CD8-positive, alpha-beta memory T cell (primary cell): ENCODE data around the gene GNPTAB. TPM values are rescaled to one million over a fixed set of nuclear protein-coding genes. Genes with fewer than 3 reads are reported as not detected.

Experiments
- CTCF ChIA-PET: fragments of 350-600 bp; sonication (Branson Sonifier 250); formaldehyde crosslinking; loops from one replicate; lab custom pipeline; 2021; ENCODE audit warnings: antibody characterized with exemption; lab: Charles Lee
- POLR2A ChIA-PET: fragments of 350-600 bp; sonication (Branson Sonifier 250); formaldehyde crosslinking; loops from one replicate; lab custom pipeline; 2021; ENCODE audit warnings: antibody characterized with exemption; lab: Charles Lee
- DNase-seq, 5 donors: peaks; one replicate each; pipeline versions ENCODE4 v3.0.0 to v3.0.0-alpha.2; 2020 to 2022; ENCODE audit warnings: mixed read lengths in 1 of 5
- H3K27ac ChIP-seq: one replicate; pipeline ENCODE4 v1.7.0; 2013; ENCODE audit warnings: low read depth, mild to moderate bottlenecking, low read length, moderate library complexity
- H3K27me3 ChIP-seq: 2 replicates; pipeline ENCODE4 v1.7.0; 2013; ENCODE audit warnings: low read length, mild to moderate bottlenecking; ENCODE audit not compliant: insufficient read depth, poor library complexity, severe bottlenecking
- H3K36me3 ChIP-seq: 2 replicates; pipeline ENCODE4 v1.7.0; 2013; ENCODE audit warnings: mild to moderate bottlenecking, low read length, moderate library complexity; ENCODE audit not compliant: insufficient read depth
- H3K4me1 ChIP-seq: 2 replicates; pipeline ENCODE4 v1.7.0; 2013; ENCODE audit warnings: mild to moderate bottlenecking, low read length, moderate library complexity; ENCODE audit not compliant: insufficient read depth
- H3K4me3 ChIP-seq: 2 replicates; pipeline ENCODE4 v1.7.0; 2013; ENCODE audit warnings: mild to moderate bottlenecking, low read length
- H3K9me3 ChIP-seq: 2 replicates; pipeline ENCODE4 v1.7.0; 2013; ENCODE audit warnings: mild to moderate bottlenecking, low read length
- H3K27ac Mint-ChIP-seq, 8 donors: one replicate each; pipeline ENCODE4 v1.8.0; 2020 to 2021; ENCODE audit warnings: mixed read lengths in 8 of 8, mild to moderate bottlenecking in 6 of 8, inconsistent platforms in 3 of 8, moderate library complexity in 3 of 8
- H3K27me3 Mint-ChIP-seq, 2 donors: one replicate each; pipeline ENCODE4 v1.8.0; 2020 to 2021; ENCODE audit warnings: mixed read lengths in 2 of 2, mild to moderate bottlenecking in 1 of 2, moderate library complexity in 1 of 2
- H3K36me3 Mint-ChIP-seq, 3 donors: one replicate each; pipeline ENCODE4 v1.8.0; 2020 to 2021; ENCODE audit warnings: mixed read lengths in 3 of 3, inconsistent platforms in 1 of 3, mild to moderate bottlenecking in 1 of 3
- H3K4me1 Mint-ChIP-seq, 3 donors: one replicate each; pipeline ENCODE4 v1.8.0; 2020 to 2021; ENCODE audit warnings: mixed read lengths in 3 of 3, inconsistent platforms in 1 of 3, mild to moderate bottlenecking in 1 of 3
- H3K4me3 Mint-ChIP-seq, 7 donors: one replicate each; pipeline ENCODE4 v1.8.0; 2020 to 2021; ENCODE audit warnings: mixed read lengths in 7 of 7, mild to moderate bottlenecking in 6 of 7, moderate library complexity in 4 of 7, inconsistent platforms in 2 of 7
- H3K9me3 Mint-ChIP-seq, 5 donors: one replicate each; pipeline ENCODE4 v1.8.0; 2020 to 2022; ENCODE audit warnings: mixed read lengths in 5 of 5, mild to moderate bottlenecking in 3 of 5, moderate library complexity in 2 of 5, inconsistent platforms in 1 of 5
- polyA plus RNA-seq: library from polyadenylated mRNA; unstranded; fragments of 300-500 nt; fragmentation: Illumina TruSeq; gene quantifications from one replicate; pipeline ENCODE4 v1.2.3, GENCODE V29; 2021
- total RNA-seq, 2 experiments: library from RNA; stranded (reverse); gene quantifications; one replicate each; pipeline ENCODE4 v1.2.3, GENCODE V29; 2021

The GNPTAB gene
- total and polyA plus RNA-seq, 3 experiments from 2014 or later = 49.7 to 64.7 (median 62.1) TPM

GRCh38 chr12:101769865-101770264 lies 60.9 kb downstream of the GNPTAB start:
- POLR2A ChIA-PET = no interaction called here

GRCh38 chr12:101768781-101769180 lies 62.0 kb downstream of the GNPTAB start:
- Mint-ChIP-seq H3K36me3 (peaks cover 0 to 87% (median 28%) of the 10 kb centered on the region in 3 donors), H3K9me3 (no peaks in the 10 kb centered on the region), H3K27me3 (no peaks in the 10 kb centered on the region), H3K27ac (peak overlapping the region in 5 of 8 donors; percentile 24 to 89 (median 52)), H3K4me3 (no peak overlapping the region), H3K4me1 (peaks cover 0 to 10% (median 1%) of the 10 kb centered on the region in 3 donors)
- Histone ChIP-seq H3K9me3 (no peaks in the 10 kb centered on the region), H3K27ac (no peak overlapping the region), H3K4me1 (no peaks in the 10 kb centered on the region), H3K27me3 (no peaks in the 10 kb centered on the region), H3K4me3 (no peak overlapping the region), H3K36me3 (peaks cover 13% of the 10 kb centered on the region)
- DNase-seq = no peak
- POLR2A ChIA-PET = no interaction called here
- CTCF ChIA-PET = interaction anchor here (1.5 to 4.5 kb wide), 4 partner anchors 9 to 71 kb away, joined by 5 to 22 read pairs (median 7); partner anchors contain the start of gene GNPTAB

More at GRCh38 chr12:101769865-101770264, 60.9 kb downstream of the GNPTAB start:
- H3K36me3 Mint-ChIP-seq = peaks cover 0 to 76% (median 23%) of the 10 kb centered on the region in 3 donors
- no peak overlapping the region for H3K4me3 Mint-ChIP-seq
- H3K27ac Mint-ChIP-seq = peak overlapping the region in 3 of 8 donors; percentile 2 to 57 (median 42)
- peaks cover 13% of the 10 kb centered on the region for H3K36me3 ChIP-seq
- no peak overlapping the region for H3K27ac ChIP-seq
- DNase-seq = no peak
- no peak overlapping the region for H3K4me3 ChIP-seq
- no peaks in the 10 kb centered on the region for H3K9me3 ChIP-seq
- no peaks in the 10 kb centered on the region for H3K9me3 Mint-ChIP-seq
- H3K27me3 ChIP-seq = no peaks in the 10 kb centered on the region
- peaks cover 0 to 7% (median 1%) of the 10 kb centered on the region in 3 donors for H3K4me1 Mint-ChIP-seq
- CTCF ChIA-PET = interaction anchor here (1.5 to 4.5 kb wide), 4 partner anchors 10 to 70 kb away, joined by 5 to 22 read pairs (median 7); partner anchors contain the start of gene GNPTAB
- no peaks in the 10 kb centered on the region for H3K27me3 Mint-ChIP-seq
- H3K4me1 ChIP-seq = no peaks in the 10 kb centered on the region

DNA sequence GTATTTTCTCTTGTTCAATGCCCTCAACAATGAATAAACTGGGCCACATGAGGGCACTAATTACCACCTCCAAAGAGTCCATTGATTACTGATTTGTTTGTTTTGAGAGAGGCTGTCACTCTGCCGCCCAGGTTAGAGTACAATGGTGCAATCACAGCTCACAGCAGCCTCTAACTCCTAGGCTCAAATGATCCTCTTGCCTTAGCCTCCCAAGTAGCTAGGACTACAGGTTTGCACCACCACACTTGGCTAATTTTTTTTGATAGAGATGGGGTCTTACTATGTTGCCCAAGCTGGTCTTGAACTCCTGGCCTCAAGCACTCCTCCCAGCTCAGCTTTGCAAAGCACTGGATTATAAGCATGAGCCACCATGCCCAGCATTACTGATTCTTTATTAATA lies 63.2 kb downstream of the GNPTAB start:
- no peaks in the 10 kb centered on the region for H3K27me3 Mint-ChIP-seq
- no peaks in the 10 kb centered on the region for H3K9me3 Mint-ChIP-seq
- H3K27ac ChIP-seq = no peak overlapping the region
- no peaks in the 10 kb centered on the region for H3K27me3 ChIP-seq
- H3K4me3 ChIP-seq = no peak overlapping the region
- CTCF ChIA-PET = interaction anchor here (1.1 to 4.5 kb wide), 2 partner anchors 58 to 73 kb away, joined by 3 to 22 read pairs; no protein-coding TSS in a partner anchor
- POLR2A ChIA-PET = no interaction called here
- H3K4me1 ChIP-seq = no peaks in the 10 kb centered on the region
- no peak overlapping the region for H3K4me3 Mint-ChIP-seq
- H3K27ac Mint-ChIP-seq = no peak overlapping the region
- H3K9me3 ChIP-seq = no peaks in the 10 kb centered on the region
- no peak for DNase-seq
- peaks cover 5 to 88% (median 32%) of the 10 kb centered on the region in 3 donors for H3K36me3 Mint-ChIP-seq
- H3K36me3 ChIP-seq = peaks cover 13% of the 10 kb centered on the region
- H3K4me1 Mint-ChIP-seq = peaks cover 0 to 5% (median 0%) of the 10 kb centered on the region in 3 donors

DNA sequence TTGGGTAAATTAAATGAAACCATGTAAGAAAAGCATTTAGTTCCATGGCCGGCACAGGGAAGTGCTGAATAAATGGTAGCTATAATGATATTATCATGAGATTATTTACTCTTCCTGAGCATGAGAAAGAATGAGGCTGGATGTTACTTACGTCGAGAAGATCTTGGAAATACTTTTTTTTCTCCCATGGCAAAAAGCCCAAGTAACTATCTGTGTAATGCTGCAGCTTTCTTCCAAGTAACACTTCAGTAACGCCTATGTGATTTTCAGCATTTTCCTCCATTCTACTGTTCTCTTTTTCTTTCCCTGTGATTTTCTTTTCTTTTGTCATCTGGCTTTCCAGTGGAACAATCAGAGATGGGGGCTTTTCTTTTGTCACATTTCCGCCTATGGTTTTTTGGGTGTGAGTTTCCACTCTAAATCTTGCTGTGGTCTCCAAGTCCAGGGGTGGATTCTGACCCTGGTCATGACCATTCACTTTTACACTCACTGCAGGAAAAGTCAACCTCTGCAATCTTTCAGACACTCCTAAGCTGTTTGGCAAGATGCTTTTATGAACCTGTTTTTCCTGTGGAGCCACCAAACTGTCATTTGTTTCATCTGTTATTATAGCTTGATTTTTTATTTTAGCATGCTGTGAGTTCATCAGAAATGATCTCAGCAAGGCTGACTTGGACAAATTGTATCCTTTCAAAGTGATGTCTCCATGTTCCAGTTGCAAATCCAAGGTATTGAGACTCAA lies 66.5 kb downstream of the GNPTAB start:
- H3K36me3 Mint-ChIP-seq = peaks cover 5 to 80% (median 27%) of the 10 kb centered on the region in 3 donors
- POLR2A ChIA-PET = no interaction called here

DNA sequence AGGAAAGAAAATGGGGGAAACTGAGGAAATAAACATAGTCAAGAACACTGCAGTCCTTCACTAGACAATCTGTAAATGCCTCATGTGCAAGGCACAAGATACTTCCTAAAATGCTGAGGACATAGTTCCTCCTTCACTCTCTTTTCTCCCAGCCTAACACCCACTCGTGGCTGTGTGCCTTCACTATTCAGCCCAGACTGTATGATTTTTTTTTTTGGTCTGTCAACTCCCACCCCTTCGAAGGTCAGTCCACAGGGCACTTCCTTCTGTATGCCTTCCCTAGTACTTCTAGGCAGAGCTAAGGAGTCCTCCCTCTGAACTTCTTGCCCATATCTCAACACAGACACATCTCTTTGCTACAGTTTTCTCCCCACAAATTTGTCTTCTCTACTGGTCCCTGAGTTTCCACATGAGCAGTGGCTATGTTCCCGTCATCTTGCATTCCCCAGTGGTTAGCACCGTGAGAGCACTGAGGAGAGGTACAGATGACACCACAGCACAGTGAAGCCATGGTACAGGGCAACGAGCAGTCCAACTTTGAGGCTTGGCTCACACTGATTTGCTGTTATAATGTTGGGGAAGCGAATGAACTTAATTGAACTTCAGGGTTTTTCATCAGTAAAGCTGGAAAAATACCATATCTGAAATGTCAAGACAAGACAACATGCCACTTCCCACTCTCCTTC lies 67.4 kb downstream of the GNPTAB start:
- Mint-ChIP-seq H3K9me3 (no peaks in the 10 kb centered on the region), H3K4me1 (peaks cover 0 to 5% (median 0%) of the 10 kb centered on the region in 3 donors), H3K4me3 (no peak overlapping the region), H3K27ac (peak overlapping the region in 3 of 8 donors; percentile 15 to 70 (median 23)), H3K36me3 (peaks cover 8 to 76% (median 24%) of the 10 kb centered on the region in 3 donors), H3K27me3 (no peaks in the 10 kb centered on the region)
- ChIA-PET POLR2A (no interaction called here), CTCF (interaction anchor here (1.1 to 1.8 kb wide), 2 partner anchors 17 to 349 kb away, joined by 4 read pairs; no protein-coding TSS in a partner anchor)
- H3K27me3 ChIP-seq = no peaks in the 10 kb centered on the region
- no peaks in the 10 kb centered on the region for H3K4me1 ChIP-seq
- no peaks in the 10 kb centered on the region for H3K9me3 ChIP-seq
- peaks cover 18% of the 10 kb centered on the region for H3K36me3 ChIP-seq
- H3K27ac ChIP-seq = no peak overlapping the region
- H3K4me3 ChIP-seq = no peak overlapping the region
- no peak for DNase-seq

More for the DNA sequence above, 66.5 kb downstream of the GNPTAB start:
- Histone ChIP-seq H3K36me3 (peaks cover 14% of the 10 kb centered on the region), H3K9me3 (no peaks in the 10 kb centered on the region), H3K27me3 (no peaks in the 10 kb centered on the region), H3K27ac (no peak overlapping the region), H3K4me3 (no peak overlapping the region), H3K4me1 (no peaks in the 10 kb centered on the region)
- Mint-ChIP-seq H3K9me3 (no peaks in the 10 kb centered on the region), H3K4me1 (peaks cover 0 to 5% (median 0%) of the 10 kb centered on the region in 3 donors), H3K27ac (peak overlapping the region in 2 of 8 donors; percentile 23 to 35), H3K4me3 (no peak overlapping the region), H3K27me3 (no peaks in the 10 kb centered on the region)
- DNase-seq = no peak
- CTCF ChIA-PET = interaction anchor here (1.1 kb wide), 2 partner anchors 17 to 349 kb away, joined by 3 to 4 read pairs; no protein-coding TSS in a partner anchor

DNA sequence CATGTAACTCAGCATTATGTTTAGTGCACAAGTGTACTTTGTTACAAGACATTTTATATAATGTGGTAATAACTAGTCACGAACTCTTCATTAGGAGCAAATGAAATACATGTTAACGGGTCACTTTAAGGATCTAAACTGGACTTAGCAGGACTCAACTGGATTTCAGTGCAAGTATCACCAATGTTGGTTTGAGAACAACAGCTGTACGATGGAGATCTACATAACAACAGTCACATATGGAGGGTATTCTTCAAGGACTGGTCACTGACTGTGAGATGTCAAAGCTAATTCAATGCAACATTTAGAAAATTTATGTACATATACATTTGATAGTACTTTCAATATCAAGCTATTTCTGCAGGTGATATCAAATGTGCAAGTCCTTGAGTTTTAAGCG lies 69.0 kb downstream of the GNPTAB start:
- H3K4me1 ChIP-seq = no peaks in the 10 kb centered on the region
- H3K4me3 Mint-ChIP-seq = no peak overlapping the region
- H3K9me3 ChIP-seq = no peaks in the 10 kb centered on the region
- H3K36me3 ChIP-seq = peaks cover 15% of the 10 kb centered on the region
- ChIA-PET POLR2A (no interaction called here), CTCF (interaction anchor here (1.8 to 3.1 kb wide), 2 partner anchors 11 to 347 kb away, joined by 4 to 13 read pairs; no protein-coding TSS in a partner anchor)
- H3K4me1 Mint-ChIP-seq = peaks cover 0 to 5% (median 0%) of the 10 kb centered on the region in 3 donors
- H3K27ac ChIP-seq = no peak overlapping the region
- H3K27me3 Mint-ChIP-seq = no peaks in the 10 kb centered on the region
- no peak for DNase-seq
- no peak overlapping the region for H3K4me3 ChIP-seq
- H3K9me3 Mint-ChIP-seq = no peaks in the 10 kb centered on the region
- H3K27ac Mint-ChIP-seq = no peak overlapping the region
- H3K27me3 ChIP-seq = no peaks in the 10 kb centered on the region
- peaks cover 8 to 71% (median 24%) of the 10 kb centered on the region in 3 donors for H3K36me3 Mint-ChIP-seq

DNA sequence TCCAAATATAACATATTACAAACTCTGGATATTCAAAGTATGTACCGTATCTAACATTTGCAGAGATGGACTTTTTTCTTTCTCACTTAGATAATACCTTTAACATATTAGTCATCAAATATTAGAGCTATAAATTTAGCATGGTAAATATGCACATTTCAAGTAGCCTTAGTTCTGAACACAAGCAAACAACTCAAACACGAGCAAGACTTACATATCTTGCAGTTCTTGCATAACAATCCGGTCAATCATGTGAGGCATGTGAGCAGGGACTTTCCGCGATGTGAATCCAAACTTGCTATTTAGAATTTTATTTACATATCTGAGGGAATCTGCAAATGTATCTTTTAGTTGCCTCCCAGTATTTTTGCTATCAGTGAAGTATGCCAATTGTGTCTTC lies 69.4 kb downstream of the GNPTAB start:
- Histone ChIP-seq H3K9me3 (no peaks in the 10 kb centered on the region), H3K27ac (no peak overlapping the region), H3K27me3 (no peaks in the 10 kb centered on the region), H3K4me3 (no peak overlapping the region), H3K36me3 (peaks cover 14% of the 10 kb centered on the region), H3K4me1 (no peaks in the 10 kb centered on the region)
- DNase-seq = no peak
- Mint-ChIP-seq H3K4me3 (no peak overlapping the region), H3K27ac (no peak overlapping the region), H3K9me3 (no peaks in the 10 kb centered on the region), H3K36me3 (peaks cover 8 to 71% (median 25%) of the 10 kb centered on the region in 3 donors), H3K27me3 (no peaks in the 10 kb centered on the region), H3K4me1 (peaks cover 0 to 5% (median 0%) of the 10 kb centered on the region in 3 donors)
- POLR2A ChIA-PET = interaction anchor here (0.7 kb wide), 1 partner anchor 297 kb away, joined by 6 read pairs; no protein-coding TSS in a partner anchor
- CTCF ChIA-PET = interaction anchor here (3.1 kb wide), 1 partner anchor 11 kb away, joined by 13 read pairs; no protein-coding TSS in a partner anchor
